ENCODE results near the gene METAP1D.

Gene METAP1D

DNA sequence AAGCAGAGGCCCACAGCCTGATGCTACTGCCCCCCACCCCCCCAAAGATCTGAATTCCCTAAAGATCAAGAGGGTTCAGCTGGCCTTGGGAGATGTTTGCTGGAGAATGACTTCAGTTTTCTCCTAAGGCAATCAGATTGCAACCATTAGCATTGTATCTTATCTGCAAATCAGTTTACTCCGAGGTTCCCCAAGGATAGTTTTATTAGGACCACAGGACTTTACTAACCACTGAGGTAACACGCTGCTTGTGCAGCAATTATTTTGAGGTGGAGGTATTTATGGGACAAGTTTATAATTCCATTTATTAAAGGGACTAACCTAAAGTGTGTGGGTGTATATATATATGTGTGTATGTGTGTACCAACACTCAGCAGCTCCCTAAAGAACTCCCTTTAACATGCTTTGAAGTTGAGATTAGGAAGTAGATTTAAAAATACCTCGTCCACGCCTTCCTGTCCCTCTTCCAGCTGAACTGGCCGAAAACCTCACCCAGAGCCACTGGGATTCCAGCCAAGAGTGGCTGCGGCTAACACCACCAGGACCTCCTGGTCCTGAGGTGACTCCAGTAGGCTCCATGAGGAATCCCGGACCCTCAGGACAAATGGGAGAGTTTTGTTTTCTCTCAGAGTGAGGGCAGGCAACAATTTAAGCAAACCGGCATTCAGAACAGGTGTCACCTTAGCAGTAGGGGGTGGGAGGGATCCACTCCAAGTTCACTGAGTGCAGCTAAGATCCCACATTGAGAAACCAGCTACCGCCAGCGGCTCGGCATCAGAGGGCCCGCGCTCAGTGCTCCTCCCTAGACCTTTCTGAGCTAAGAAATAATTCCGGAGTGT lies 82.6 kb downstream of the METAP1D start:
- no peak for DNase-seq

DNA sequence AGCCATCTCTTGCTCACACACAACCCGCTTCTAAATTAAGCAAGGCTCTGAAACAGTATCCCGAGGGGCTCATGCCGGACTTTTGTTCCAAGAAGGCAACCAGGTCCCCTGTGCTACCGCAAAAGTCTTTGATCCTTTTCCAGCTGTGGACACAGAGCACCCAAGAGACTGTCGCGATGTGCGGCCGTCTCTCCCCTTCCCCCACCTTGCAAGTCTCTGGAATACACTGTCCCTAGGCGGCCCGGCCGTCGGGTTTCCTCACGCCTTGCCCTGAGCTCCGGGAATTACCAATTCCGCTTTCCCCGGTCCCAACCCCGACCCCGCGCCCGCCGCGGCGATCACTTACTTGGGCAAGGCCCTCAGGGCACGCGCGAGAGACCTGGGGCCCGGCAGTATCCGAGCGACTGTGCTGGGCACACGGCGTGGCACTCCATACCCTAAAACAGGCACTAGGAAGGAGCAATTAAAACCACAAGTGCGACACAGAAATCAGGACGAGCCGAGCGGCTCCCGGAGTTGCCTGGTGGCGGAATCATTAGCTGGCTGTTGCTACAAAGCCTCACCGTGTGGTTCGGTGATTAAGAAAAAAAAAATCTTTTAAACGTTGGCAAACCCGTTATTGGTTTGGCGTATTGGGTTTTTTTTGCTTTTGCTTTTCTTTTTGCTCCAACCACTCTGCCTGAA lies 83.3 kb downstream of the METAP1D start:
- no peak for DNase-seq

DNA sequence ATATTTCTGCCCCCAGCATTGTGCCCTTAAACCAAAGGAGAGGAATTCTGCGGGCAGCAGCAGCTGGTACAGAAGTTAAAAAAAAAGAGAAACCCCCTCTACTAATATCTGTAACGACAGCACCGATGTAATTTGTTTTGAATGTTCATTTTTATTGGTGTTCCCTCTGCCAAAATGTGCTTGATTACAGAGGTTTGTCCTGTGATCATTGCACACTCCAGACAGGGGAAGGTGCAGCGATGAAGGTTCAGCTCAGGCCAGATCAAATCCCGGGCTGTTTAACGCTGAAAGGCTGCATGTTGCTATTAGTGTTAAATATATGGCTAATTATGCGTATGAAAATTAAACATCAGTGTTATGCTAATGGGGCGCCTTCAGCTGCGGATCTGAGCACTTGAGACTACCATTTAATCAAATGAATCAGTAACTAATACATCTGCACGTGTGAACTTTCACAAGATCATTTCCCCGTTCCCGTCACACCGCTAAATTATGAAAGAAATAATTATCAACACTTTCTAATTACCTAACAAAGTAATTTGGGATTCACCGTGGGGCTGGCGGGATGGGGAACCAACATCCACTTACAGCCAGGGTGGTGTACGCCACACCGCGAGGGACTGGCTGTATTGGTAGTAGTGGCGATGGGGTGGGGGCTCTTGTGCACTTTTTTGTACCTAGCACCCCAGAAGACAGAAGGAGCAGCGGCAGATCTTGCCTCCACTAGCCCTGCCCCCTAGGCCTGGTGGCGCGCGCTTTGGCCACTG lies 84.1 kb downstream of the METAP1D start:
- no peak for DNase-seq

DNA sequence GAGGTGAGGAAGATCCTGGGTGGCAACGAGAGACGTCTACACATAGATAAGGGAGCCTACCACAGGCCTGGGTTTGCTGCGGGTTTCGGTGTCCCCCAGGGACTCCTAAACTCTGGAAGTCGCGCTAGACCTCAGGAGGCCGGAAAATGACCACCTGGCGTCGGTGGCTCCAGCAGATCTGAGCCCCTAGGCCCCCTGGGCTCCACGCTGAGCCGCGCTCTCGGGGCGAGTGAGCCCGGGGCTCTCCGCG lies 84.6 kb downstream of the METAP1D start:
- DNase-seq, result no peak

DNA sequence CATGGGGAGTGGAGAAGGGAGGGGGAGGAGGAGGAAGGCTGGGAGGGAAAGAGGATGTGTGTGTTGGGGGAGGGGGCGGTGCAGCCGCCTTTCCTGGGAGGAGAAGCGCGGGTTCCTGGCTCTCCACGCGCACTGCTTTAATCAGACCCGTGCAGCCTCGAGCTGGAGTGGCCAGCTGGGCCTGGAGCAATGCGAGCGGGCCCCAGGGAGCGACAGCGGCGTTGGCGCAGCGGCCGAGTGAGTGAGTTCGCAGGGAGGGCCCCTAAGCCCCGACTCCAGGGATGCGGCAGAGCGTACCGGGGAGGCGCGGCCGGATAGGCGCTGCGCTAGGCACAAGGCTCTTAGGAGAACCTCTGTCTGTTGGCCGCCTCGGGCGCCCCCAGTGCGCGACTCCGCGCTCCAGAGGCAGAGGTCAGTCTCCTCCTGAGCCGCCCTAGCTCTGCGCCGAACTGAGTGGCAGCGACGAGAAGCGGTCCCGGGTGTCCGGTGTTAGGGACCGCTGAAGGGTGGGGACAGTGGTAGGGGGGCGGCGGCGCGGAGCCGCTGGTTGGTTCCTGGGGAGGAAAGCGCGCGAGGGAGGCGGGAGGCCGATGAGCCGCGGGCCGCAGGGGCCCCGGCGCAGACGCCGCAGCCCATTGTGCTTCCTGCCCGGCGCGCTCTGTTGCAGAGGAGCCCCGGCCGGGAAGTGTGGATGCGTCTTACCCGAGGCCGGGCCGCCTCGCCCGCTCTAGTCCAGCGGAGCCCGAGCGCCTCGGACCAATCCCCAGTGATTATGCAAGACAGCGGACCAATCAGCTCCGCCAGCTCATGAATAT lies 85.1 kb downstream of the METAP1D start:
- DNase-seq, result no peak

DNA sequence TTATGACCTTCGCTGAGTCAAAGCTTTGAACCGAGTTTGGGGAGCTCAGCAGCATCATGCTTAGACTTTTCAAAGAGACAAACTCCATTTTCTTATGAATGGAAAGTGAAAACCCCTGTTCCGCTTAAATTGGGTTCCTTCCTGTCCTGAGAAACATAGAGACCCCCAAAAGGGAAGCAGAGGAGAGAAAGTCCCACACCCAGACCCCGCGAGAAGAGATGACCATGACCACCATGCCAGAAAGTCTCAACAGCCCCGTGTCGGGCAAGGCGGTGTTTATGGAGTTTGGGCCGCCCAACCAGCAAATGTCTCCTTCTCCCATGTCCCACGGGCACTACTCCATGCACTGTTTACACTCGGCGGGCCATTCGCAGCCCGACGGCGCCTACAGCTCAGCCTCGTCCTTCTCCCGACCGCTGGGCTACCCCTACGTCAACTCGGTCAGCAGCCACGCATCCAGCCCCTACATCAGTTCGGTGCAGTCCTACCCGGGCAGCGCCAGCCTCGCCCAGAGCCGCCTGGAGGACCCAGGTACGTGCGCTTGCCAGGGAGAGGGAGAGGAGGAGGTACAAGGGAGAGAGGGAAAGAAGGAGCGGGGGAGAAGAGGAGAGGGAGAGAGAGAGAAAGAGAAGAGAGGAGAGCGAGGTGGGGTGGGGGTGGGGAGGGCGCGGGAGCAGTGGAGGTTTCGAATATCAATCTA lies 85.9 kb downstream of the METAP1D start, which contains the start of gene DLX1:
TSS of gene DLX1 (plus strand) at position 48 of the 700 bp plus-strand sequence. CDS start at position 219, 171 bp downstream.
- DNase-seq, result no peak

DNA sequence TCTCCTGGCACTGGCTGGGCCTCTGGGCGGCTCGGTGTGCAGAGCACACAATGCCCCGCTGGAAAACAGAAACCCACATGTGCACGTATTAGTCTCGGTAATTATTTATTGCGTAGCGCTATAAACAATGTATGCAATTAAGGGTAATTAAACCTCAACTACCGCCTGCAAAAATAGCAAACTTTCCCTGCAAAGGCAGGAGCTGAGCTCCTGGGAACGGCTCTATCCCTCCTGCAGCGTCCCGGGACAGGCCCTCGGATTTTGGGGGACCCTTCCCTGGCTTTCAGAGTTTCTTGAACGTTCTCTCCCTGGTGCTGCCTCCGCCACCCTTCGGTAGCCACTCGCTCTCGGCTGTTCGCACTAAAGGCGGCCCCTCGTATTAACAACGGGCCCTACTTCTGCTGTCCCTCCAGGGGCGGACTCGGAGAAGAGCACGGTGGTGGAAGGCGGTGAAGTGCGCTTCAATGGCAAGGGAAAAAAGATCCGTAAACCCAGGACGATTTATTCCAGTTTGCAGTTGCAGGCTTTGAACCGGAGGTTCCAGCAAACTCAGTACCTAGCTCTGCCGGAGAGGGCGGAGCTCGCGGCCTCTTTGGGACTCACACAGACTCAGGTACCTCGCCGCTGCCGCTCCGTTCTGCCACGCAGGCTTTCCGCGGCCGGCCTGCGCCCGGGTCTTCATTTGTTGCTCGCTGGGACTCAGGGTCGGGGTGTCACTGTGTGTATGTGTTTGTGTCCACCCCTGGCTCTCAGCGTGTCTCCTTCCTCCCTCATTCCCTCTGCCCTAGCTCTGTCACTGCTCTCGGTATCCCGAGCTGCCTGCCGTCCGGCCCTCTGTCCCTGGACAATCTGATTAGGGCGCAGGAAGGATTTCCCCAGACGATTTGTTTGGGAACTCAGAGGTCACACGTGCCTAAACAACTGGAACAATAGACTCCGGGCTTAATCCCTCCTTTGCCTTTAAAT lies 86.8 kb downstream of the METAP1D start:
- DNase-seq, result peak; percentile 52 to 54

DNA sequence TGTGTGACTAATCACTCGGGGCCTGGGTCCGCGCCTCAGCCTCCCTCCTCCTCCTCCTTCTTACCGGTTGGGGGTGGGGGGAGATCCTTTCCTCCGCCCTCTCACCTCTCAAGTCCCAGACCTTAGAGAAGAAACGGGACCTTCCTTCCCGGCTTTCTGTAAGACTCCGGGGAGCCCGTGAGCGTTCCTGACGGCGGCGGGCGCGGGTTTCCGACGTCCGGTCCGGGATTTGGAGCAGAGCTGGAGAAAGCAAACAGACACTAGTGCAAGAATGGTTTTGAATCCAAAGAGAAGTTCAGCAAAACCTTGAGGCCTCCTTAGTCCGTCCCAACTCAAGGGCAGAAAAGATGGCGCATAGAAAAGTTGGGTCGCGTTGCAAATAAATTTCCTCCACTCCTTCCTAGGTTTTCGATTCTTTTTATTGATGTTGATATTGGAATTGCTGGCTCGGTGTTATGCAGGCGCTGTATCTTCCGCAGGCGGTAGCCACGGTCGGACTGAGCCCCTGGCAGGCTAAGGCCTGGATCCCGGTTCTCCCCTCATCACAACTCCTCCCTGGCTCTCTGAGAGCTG lies 87.5 kb downstream of the METAP1D start:
- no peak for DNase-seq

DNA sequence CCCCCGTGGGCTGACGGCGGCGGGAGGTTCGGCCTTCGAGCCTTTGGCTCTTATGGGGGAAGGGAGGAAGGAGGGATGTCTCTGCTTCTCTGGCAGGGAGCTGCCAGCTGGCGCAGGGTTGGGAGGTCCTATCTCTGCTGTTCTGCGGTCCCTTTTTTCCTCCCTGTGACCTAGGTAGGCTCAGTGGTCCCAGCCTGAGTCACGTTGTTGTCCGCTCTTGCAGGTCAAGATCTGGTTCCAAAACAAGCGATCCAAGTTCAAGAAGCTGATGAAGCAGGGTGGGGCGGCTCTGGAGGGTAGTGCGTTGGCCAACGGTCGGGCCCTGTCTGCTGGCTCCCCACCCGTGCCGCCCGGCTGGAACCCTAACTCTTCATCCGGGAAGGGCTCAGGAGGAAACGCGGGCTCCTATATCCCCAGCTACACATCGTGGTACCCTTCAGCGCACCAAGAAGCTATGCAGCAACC lies 88.1 kb downstream of the METAP1D start:
- DNase-seq, result no peak

DNA sequence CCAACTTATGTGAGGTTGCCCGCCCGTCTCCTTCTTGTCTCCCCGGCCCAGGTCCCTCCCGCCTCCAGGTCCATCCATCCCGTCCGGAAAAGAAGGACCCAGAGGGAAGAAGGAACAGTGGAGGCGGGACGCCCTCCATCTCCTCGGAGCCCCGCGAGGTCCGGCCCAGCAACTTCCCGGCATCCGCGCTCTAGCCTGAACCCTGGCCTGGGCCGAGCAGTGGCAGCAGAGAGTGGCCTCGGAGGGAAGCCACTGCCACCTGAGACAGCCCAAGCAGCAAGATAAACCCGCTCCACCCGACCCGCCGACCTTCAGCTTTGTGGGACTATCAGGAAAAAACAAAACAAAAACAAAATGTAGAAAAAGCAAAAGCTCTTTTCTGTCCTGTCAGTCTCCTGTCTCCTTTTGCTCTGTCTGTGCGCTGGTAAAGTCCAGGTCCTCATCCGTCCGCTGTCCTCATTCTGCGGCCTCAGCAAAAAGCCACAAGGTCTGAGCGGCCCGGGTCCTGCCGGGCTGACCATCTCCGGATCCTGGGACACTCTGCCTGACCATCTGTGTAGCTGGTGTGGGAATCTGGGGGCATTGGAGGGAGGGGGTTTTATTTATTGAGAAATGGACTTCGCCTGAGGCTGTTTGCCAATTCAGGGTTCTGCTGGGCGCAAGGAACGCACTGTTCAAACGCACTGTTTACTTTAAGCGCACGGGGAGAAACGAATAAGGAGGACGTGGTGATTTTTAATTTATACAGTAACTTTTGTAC lies 88.7 kb downstream of the METAP1D start:
- DNase-seq, result no peak

DNA sequence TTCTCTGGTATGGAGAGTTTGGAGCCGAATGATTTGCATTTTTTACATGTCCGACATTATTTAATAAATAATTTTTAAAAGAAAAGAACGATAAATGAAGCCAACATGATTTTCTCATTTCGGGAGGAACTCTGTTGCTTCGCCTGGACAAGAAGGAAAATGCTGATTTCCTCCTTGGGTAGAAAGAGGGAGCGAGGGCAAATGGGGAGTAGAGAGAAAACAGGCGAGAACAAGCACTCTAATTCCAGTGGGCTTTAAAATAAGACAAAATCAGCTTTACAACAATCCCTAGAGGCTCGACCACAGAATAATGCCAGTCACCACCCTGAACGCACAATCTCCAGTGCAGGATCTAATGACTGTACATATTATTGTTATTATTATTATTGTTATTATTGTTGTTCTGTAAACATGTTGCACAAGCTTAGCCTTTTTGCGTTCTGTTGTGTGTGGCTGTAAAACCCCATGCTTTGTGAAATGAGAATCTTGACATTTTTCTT lies 89.3 kb downstream of the METAP1D start:
- no peak for DNase-seq

DNA sequence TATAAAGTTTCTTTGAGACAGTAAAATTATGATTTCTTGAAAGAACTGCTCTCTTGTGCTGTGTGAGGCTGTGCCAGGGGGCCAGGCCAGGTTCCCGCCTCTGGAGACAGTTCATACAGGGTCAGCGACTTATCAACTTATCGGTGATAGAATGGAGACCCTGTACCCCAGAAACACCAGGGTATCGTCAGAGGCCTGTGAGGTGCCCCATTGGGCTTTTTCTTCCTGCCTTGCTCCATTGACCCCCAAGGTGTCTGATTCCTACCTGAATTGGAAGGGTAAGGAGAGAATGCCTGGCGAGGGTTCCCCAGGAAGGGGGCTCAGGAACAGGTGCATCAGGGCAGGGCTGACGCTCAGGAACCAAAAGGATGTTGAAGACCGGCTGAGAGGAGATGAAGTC lies 89.9 kb downstream of the METAP1D start:
- DNase-seq, result no peak

DNA sequence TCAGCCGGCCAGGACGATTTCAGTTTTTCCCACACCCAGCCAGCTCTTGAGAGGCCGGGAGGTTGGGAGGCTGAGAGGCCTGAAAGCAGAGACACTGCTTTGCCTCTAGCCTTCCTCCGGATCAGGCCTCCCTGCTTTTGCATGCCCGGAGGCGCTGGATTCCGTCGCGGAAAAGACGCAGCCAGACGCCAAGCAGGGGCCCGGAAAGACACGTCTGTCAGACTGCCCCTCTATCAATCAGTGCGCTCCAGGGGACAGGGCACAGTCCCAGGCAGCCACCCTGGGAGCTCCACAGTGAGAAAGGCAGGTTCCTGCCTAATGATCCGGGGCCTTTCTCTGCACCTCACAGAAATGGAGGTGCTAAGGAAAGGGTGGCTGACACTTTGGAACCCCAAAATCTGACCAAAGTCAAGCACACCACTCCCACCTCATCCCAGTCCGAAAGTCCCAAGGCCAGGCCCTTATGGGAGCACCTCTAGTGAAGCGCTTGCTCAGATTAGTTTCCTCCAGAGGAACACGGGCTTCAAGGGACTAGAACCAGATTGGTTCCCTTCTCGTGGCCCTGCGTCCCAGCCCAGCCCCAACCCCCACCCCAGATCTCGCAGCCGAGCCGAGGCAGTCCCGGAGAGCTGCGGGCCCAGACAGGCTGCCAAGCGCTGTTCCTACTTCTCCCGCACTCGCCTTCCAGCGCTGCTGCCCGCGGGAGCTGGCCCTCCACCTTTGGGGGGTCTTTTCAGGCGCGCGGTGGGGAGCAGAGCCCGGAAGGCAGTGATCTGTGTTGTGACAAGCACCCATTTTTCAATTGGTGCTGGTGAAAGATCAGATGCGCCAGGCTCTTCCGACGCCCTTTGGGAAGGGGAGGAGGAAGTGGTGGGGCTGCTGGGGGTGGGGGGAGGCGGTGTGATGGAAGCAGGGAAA lies 90.5 kb downstream of the METAP1D start:
- no peak for DNase-seq

DNA sequence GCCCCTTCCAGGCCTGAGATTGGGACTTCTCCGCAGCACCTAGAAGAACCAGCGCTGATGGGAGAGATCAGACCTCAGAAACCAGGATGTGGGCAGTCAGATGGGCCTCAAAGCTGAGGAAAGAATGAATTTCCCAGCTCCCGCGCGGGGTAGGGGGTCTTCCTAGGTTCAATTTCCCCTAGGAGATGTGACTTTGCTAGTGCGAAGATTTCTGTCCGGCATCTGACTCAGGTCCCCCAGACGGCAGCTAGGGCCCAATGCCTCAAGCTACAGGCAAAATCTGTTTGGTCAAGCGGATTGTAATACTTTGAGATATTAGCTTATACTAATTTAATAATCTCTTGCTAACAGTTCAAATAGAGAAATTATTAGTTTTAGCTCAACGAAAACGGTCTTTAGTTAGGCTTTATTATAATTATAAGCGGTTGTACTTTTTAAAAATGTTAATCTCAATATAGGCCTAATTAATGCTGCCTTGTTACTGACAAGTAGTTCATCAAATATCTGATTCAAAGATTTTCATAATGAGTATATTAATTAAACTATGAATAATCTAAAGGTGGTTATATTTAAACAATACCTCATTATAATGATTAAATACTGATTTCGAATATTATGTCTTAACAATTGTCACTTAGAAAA lies 91.4 kb downstream of the METAP1D start:
- DNase-seq, result no peak

DNA sequence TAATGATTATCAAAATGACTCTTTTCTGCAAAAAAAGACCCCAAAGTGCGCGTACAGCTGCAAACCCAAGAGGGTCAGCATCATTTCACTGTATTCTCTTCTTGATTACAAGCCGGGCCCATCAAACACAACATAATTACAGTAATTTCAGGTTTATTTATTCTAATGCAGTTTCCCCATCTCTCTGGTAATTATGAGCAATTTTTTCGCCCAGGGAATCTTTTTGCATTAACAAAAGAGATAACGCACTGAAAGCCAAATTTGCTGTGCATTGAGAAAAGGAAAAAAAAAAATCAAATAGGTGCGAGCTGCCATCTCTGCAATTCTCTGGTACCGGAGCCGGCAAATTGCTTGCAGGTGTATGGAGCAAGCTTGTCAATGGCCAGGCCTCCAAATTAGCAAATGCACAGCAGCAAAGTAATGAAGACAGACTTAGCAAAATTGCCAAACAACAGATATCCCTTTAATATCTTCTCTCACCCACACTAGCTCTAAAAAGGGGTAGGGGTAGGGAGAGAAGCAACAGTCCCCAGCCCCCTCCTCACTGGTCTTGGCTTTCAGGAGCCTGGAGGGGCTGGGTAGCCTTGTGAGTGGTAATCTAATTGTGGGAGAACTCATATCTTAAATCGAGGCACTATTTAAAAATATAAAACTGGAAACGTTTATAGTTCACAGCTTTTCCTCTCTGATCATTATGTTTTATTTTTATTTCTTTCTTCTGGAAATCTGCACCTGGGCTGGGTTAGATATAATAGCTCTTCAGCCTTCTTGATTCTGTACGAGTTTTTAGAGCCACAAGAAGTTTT lies 92.2 kb downstream of the METAP1D start:
- no peak for DNase-seq

DNA sequence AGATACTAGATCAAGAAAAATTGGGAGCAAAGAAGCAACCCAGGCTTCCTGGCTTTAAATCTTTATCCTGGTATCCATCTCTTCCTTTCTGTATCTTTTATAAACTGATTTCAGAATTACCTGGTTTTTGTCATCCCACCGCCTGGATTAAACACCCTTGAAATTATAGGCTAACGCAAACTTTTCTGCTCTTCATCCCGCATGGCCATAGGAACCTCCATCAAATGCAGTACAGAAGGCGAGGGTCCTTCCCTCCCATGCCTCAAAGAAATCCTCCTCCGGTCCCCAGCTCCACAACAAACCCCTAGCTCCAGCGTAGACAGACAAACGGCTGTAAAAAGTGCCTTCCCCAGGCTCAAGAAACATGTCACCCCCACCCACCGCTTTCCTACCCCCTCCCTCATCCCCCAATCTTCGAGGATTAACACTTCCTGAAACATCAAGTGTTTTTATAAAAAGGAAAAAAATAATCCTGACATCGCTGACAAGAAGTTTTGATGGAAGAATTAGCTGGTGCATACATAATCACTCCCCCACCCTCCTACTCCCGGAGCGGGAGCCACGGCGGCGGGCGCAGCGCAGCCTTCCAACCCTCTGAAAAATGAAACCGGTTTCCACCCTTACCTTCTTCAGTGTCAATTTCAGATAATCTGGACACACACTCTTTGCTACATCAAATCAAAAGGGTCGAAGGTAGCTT lies 93.1 kb downstream of the METAP1D start:
- no peak for DNase-seq
